Colon (tissue), 2 donors: ENCODE measurements around the gene OPN5.
"Not testable (repeated sequence)": the region's sequence is repeated elsewhere in the genome, so short reads cannot be mapped to it uniquely, and the experiment has no call there.

ENCODE experiments used
- FAIRE-seq: peaks from 2 replicates; lab custom pipeline; 2012; peaks lifted over from hg19 to GRCh38; lab: Jason Lieb, UNC
- donor health status: control.
- donor health status: control.

Gene OPN5, protein sequence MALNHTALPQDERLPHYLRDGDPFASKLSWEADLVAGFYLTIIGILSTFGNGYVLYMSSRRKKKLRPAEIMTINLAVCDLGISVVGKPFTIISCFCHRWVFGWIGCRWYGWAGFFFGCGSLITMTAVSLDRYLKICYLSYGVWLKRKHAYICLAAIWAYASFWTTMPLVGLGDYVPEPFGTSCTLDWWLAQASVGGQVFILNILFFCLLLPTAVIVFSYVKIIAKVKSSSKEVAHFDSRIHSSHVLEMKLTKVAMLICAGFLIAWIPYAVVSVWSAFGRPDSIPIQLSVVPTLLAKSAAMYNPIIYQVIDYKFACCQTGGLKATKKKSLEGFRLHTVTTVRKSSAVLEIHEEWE

DNA sequence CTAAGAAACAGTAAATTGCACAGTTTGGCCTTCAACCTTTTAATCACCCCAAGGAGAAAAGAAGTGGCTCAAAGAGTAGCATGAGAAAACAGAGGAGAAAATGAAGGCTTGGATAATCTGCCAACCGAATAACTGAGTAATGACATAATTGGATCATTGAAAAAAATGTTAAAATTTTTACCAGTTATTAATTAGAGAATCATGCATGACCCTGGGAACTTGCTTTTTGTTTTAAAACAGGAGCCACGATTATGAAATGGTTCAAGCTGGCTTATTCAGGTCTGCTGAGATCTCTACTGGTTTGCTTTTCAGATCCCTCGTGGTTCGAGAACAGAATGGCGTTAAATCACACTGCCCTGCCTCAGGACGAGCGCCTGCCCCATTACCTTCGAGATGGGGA is at the start of gene OPN5:
TSS of gene OPN5 (plus strand) at position 301 of the 400 bp plus-strand sequence. CDS start at position 336, 35 bp downstream.
- FAIRE-seq: no peak

DNA sequence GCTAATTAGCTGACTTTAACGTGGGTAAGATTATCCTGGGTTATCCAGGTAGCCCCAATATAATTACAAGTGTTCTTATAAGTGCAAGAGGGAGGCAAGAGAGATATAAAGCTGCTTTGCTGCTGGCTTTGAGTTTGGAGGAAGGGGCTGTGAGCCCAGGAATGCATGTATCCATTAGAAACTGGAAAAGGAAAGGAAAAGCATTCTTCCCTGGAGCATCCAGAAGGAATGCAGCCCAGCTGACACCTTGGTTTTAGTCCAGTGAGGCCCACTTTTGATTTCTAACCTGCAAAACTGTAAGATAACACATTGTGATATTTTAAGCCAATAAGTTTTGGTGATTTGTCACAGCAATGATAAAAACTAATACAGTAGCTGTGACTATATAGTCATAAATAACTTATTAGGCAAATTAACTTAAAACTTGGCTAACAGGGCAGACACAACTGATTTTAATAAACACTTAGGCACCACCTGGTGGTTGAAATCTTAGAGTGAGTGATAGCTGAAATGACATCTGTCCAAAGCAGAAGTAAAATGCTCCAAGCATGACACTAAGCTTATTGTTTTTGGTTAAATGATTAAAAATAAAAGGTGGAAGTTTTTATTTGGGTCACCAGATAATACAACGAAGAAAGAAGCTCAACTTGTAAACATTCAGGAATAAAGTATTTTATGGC is 47.8 kb upstream of the OPN5 start:
- no peak for FAIRE-seq

DNA sequence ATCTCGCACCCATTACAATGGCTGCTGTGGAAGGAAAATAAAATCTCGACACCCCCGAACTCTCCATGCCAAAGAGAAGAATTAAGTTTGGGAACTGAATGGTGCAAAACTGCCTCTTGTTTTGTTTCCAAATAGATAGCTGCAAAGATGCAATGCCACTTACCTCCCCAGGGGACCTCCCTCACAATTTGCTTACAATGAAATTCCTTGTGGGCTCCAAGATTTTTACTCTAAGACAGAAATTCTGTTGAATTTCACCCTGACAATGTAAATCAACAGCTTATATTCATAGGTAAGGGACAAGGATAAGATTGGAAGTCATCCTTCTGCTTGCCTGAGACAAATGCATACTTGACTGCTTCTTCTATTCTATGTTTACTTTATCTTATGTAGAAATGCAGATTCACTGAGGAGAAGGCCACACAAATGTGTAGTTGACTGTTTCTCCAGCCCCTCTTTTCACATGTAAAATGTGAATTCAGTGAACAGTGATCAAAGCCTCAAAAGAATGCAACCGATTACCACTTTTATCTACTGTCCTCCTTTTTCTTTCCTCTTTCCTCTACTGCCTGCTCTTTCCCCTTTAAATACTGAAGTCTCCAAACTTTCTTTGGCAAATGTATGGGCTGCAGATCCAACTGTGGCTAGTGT is 46.9 kb upstream of the OPN5 start:
- FAIRE-seq: no peak

DNA sequence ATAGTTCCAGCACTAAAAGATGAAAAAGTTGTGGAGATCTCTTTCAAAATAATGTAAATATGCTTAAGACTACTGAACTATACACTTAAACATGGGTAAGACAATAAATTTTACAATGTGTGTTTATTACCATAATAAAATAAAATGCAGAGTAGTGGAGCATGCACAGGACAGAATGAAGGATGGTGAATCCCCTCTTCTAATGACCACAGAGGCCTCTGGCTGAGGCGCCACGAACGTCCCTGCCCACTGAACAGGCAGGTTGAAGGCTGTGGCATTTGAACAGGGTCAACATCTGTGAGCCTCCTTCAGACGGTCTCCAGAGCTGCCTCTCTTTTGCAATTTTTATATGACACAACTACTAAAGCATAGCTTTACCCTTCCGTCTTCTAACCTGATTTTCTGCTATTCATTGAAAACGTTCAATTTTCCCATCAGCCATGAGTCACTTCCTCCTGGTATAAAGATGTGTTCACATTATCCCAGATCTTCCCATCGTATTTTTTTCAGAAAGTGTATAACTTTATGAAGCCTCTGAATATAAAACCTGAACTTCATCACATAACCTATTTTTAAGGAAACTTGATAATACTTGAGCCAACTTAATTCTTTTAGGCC is 45.6 kb upstream of the OPN5 start:
- FAIRE-seq: no peak

DNA sequence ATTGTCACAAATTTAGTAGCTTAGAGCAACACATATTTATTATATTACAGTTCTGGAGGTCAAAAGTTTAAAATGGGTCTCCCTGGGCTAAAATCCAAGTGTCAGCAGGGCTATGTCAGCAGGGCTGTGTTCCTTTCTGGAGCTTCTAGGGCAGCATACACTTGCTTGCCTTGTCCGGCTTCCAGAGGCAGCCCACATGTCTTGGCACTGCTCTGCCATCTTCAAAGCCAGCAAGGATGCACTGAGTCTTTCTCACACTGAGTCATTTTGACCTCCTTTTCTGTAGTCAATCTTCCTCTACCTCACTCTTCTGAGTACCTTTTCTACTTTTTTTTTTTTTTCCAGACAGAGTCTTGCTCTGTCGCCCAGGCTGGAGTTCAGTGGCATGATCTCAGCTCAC is 44.4 kb upstream of the OPN5 start:
- FAIRE-seq: no peak

DNA sequence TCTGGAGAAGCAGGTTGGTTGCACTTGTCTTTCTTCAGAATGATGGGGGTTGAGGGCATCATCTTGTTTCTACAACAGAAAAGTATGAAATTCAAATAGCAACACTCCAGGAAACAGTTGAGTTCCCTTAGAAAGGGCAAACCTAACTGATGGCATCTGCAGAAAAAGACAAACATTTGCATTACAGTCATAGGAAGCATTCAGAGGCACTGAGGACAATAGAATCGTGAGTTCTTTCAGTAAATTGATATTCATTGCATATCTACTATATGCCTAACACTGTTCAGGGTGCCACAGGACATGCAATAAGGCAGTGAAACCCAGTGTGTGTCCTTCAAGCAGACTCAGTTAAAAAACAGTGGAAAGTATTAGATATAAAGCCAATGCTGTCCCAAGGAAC is 41.1 kb upstream of the OPN5 start:
- no peak for FAIRE-seq

DNA sequence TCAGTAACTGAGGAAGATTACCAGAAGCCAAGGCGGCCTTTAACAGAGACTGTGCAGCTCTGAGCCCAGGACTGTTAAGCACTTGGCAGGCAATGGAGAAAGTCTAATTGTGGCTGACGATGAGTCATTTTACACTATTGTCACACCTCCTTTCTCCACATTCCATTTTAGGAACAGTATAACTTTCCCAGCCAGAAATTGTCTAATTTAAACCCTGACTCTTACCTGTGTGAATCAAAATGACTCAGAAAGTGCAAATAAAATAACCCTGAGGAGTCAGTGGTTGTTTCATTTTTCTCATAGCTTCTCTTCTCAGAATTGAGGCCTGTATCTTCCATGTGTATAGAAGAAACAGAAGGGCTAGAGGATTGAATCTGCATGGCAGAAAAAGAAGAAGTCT is 40.0 kb upstream of the OPN5 start:
- no peak for FAIRE-seq

DNA sequence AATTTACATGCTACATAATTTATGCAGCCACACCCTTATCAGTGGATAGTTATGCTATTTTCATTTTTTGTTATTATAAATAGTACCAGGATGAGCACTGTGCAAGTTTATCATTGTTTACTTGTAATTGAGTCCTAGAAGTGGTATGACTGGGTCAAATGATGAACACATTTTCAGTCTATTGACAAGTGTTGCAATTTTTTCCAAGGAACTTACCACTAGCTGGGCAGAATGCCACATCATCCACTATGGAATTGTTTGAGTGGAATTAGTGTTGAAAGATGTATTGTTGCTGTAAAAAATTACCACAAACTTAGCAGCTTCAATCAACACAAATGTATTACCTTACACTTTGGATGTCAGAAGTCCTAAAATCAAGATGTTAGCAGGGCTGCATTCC is 38.1 kb upstream of the OPN5 start:
- no peak for FAIRE-seq

DNA sequence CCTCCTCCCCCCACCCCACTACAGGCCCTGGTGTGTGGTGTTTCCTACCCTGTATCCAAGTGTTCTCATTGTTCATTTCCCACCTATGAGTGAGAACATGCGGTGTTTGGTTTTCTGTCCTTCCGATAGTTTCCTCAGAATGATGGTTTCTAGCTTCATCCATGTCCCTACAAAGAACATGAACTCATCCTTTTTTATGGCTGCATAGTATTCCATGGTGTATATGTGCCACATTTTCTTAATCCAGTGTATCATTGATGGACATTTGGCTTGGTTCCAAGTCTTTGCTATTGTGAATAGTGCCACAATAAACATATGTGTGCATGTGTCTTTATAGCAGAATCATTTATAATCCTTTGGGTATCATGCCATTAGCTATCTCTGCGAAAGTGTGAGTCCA is 36.6 kb upstream of the OPN5 start:
- not testable (repeated sequence) for FAIRE-seq

DNA sequence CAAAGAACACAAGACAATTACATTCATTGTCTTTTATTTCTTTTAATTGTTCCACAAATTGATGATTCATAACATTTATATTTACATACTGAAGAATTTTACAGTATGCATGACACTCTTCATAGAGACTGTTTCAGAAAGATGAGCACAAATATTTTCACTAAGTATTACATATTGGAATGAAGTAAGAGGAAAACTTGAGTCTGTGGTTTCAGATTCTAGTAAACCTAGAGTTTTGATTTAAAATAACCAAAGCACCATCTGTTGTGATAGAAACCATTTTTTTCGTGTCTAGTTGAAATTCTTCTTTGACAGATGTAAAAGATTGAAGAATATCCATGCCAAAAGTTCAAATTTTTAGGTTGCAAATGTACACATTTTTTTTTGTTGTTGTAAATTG is 32.1 kb upstream of the OPN5 start:
- FAIRE-seq: no peak

DNA sequence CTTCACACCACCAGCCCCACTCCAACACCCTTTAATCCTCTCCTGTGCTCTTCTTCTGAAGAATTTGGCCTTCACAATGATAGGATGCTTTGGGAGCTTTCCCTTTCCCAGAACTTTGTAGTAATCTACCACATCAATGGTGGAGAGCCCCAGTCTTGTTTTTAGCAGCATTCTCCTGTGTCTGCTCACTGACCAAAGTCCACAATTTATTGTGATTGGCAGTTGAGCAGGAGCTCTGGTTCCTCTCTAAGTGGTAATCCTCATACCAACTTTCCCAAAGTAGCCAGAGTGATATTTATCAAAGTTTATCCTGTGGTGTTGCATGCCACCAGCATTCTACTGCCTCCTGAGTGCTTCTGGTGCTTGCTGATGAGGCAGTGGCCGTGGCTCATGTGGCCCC is 29.0 kb upstream of the OPN5 start:
- no peak for FAIRE-seq

DNA sequence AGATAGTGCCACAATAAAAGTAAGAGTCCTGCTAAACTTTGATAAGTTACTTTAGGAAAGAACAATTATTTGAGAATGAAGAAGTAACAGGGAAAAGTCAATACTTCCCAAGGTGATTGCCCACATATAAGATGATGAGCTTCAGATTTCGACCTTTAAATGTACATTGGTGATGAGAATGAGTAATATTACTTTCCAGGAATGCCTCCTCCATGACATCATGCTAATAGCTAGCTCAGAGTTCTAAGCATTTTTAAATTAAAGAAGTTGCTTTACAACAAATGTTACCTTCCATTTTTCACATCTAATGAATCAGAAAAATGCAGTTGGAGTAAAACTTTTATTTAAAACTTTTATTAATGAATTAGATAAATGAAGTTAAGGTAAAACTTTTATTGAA is 22.5 kb upstream of the OPN5 start:
- peak; percentile 45 for FAIRE-seq

DNA sequence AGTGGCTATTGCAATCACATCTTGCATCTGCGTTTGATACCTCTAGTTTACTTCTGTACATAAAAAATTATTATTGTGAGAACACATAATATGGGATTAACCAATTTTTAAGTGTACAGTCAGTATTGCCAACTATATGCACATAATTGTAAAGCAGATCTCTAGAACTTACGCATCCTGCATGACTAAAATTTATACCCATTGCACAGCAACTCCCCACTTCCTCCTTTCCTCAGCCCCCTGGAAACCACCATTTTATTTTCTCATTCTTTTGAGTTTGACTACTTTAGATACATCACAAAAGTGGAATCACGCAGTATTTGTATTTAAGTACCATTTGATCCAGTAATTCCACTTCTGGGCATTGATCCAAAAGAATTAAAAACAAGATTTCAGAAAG is 19.3 kb upstream of the OPN5 start:
- no peak for FAIRE-seq

DNA sequence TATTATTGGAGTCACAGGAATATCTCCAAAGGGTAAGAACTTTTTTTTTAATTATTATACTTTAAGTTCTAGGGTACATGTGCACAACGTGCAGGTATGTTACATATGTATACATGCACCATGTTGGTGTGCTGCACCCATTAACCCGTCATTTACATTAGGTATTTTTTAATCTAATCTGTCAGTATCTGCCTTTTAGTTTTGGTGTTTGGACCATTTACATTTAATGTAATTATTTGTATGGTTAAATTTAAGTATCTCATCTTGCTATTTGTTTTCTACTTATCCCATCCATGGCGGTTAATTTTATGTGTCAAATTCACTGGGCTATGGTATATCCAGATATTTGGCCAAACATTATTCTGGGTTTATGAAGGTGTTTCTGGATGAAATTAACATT is 15.4 kb upstream of the OPN5 start:
- FAIRE-seq: no peak

DNA sequence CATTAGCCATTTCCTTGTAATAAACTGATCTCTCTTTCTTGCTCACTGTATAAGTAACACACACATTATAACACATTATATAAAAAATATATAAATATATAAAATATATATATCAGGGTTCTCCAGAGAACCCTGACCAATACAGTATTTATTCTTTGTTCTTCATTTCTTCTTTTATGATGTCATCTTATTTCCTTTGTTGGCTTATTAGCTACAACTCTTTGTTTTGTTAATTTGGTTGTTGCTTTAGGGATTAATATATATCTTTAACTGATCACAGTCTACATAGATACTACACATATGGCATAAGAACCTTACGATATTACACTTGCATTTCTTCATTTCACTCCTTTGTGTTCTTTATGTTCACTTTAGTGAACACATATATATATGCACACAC is 14.7 kb upstream of the OPN5 start:
- no peak for FAIRE-seq

DNA sequence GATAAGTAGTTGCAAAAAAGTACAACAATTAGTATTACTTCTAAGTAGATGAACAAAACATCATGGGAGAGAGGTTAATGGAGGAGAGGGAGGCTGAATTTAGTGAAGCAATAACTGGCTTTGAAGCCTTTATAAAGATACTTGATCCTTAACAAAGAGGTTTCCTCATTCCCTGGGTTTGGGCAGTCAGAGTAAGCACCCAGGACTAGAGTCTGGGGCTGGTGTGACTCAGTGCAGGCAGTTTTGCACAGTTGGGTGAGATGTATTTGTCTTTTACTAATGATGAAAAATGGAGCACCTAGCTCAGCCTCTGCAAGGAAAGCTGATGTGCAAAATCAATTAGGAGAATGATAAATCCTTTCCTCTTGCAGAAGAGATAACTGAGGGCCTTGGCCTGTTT is 11.8 kb upstream of the OPN5 start:
- FAIRE-seq: no peak

DNA sequence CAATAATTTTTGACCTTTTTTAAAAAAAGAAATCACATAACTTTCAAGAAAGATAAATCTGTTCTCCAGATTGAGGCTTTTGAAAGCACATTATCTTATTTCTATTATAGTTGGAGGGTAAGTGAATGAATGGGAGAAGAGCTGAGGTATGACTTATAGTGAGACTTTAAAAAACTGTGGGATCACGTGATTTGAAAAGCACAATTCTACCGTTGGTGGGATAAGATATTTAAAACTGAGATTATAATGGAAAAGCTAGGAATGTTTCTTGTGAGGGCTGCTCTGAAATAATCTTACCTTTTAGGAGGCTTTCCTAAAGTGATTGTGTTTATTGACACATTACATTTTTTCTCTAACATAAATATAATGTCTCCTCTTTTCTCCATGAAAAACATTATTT is 9.5 kb upstream of the OPN5 start:
- no peak for FAIRE-seq

DNA sequence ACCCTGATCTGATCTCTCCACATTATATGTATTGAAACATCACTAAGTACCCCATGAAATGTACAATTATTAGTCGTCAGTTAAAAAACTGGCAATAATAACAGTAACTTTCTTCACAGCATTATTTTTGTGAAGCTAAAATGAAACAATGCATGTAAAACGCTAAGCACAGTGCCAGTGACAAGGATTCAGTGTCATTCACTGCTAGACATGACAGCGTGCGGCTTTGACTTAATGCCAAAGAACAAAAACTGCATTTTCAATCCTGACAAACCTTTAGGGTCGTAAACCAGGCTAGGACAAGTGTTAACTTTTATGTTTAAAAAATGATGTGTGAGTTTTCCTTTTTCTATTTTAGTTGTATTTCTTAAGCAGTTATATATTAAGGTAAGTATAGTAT is 8.8 kb upstream of the OPN5 start:
- FAIRE-seq: no peak

DNA sequence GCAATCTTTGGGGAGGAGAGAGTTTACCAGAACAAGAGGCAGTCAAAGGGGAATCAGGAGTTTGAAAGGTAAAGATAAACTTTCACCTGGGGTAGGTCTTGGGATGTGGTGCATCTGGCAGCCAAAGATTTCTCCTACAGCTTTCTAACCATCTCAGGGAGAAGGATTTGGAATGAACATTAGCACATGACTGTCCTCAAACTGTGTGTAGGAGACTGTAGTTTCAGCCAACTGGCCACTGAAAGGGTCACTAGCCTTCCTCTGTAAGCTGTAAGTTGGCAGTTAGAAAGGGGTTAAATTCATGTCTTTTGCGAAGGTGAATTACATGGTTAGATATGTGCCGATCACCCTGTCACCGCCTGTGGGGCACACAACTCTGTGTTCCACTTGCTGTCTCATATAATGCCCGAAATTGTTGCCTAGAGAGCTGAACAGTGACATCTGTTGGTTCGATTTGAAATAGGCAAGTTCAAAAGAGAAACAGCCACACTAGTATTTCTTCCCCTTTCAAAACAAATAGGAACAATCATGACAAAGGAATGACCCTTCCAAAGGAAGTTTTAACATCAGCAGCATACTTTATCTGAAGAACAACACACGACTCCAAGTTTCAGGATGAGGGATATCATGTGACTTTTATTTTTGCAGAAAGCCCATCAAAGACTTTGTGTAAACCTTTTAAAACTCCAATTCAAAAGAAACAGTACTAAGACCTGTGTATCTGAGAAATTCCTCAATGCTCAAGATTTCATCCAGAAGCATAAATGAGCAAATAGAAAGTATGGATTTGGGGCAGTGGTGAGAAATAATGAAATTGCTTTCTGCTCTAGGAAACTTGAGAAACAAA is 1.1 kb upstream of the OPN5 start:
- no peak for FAIRE-seq

DNA sequence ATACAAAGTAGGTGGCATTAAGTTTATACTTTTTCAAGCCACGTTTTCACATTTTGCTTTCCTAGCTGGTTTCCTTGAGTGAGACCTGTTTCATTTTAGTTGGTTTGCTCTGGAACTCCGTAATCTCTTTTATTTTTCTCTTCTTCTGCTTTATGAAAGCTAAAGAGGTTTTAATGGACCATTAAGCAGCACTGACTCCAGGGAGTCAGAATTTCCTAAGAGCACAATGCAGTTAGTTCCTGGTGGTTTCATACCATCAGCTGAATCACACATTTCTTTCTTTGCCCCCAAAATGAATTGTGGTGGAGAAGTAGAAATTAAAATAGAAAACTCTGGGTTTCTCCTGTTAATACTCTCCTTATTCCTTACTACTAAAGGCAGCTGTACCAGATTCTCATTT is 3.4 kb downstream of the OPN5 start:
- no peak for FAIRE-seq

DNA sequence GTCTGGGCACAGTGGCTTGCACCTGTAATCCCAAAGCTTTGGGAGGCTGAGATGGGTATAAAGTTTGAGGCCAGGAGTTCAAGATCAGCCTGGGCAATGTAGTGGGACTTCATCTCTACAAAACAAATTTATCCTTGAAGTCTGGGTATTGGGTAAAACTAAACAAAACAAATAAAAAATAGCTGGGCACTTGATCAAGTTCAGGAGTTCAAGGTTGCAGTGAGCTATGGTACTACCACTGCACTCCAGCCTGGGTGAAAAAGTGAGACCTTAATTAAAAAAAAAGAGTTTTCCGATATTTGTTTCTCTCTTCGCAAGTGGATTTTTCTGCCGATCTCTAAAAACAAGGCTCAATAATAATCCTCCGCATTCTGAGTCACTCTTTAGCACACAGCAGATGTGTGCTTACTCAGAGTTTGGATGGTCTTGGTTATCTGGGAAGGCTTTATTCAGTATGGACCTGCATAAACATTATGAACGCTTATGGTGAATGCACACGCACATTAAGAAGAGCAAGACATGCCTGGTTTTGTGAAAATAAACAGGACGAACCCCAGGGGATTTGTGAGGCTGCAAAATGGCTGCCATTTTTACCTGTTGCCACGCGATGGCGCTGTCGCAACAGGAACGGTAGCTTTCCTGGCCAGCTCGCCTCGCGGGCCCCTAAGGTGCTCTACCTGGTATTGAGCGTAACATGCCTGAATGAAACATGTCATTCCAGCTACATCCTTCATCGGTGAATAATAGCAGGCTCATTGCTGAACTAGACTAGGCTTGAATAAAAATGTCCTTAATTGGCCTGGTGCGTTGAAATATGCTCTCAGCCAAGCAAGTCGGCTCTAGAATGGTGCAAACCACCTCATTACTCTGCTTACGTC is 6.0 kb downstream of the OPN5 start:
- no peak for FAIRE-seq
